AG08395 (cell line): ENCODE measurements around the gene MISP.

ENCODE experiments used
- DNase-seq: peaks from one replicate; pipeline ENCODE4 v3.0.0; 2012; ENCODE audit warnings: mixed read lengths, low spot score

The MISP gene

DNA sequence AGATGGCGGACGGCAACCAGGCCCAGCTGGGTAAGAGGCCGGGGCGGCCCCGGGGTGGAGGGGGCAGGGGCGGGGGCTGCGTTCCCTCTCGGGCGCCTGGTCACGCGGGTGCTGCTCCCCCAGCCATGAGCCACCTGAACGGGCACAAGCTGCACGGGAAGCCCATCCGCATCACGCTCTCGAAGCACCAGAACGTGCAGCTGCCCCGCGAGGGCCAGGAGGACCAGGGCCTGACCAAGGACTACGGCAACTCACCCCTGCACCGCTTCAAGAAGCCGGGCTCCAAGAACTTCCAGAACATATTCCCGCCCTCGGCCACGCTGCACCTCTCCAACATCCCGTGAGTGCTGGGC is 57.5 kb downstream of the MISP start:
- DNase-seq: no peak

DNA sequence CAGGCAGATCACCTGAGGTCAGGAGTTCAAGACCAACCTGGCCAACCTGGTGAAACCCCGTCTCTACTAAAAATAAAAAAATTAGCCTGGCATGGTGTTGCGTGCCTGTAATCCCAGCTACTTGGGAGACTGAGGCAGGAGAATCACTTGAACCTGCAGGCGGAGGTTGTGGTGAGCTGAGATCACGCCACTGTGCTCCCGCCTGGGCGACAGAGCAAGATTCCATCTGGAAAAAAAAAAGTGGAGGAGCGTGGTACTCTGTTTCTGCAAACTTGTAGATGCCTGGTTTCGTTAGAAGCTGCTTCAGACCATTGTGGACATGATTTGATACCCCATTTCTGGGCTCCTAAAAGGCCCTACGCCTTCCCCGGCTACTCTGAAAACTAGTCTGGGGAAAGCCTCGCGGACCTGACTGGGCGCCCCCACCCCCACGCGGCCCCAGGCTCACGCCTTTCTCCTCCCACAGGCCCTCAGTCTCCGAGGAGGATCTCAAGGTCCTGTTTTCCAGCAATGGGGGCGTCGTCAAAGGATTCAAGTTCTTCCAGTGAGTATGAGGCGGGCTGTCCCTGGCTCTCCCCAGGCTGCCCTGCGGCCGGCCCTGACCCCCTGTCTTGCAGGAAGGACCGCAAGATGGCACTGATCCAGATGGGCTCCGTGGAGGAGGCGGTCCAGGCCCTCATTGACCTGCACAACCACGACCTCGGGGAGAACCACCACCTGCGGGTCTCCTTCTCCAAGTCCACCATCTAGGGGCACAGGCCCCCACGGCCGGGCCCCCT is 59.4 kb downstream of the MISP start:
- DNase-seq: no peak

DNA sequence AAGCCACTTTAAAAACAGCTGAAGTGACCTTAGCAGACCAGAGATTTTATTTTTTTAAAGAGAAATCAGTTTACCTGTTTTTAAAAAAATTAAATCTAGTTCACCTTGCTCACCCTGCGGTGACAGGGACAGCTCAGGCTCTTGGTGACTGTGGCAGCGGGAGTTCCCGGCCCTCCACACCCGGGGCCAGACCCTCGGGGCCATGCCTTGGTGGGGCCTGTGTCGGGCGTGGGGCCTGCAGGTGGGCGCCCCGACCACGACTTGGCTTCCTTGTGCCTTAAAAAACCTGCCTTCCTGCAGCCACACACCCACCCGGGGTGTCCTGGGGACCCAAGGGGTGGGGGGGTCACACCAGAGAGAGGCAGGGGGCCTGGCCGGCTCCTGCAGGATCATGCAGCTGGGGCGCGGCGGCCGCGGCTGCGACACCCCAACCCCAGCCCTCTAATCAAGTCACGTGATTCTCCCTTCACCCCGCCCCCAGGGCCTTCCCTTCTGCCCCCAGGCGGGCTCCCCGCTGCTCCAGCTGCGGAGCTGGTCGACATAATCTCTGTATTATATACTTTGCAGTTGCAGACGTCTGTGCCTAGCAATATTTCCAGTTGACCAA is 60.1 kb downstream of the MISP start:
- DNase-seq: no peak

DNA sequence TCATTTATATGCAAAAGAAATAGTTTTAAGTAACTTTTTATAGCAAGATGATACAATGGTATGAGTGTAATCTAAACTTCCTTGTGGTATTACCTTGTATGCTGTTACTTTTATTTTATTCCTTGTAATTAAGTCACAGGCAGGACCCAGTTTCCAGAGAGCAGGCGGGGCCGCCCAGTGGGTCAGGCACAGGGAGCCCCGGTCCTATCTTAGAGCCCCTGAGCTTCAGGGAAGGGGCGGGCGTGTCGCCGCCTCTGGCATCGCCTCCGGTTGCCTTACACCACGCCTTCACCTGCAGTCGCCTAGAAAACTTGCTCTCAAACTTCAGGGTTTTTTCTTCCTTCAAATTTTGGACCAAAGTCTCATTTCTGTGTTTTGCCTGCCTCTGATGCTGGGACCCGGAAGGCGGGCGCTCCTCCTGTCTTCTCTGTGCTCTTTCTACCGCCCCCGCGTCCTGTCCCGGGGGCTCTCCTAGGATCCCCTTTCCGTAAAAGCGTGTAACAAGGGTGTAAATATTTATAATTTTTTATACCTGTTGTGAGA is 60.7 kb downstream of the MISP start:
- DNase-seq: no peak

DNA sequence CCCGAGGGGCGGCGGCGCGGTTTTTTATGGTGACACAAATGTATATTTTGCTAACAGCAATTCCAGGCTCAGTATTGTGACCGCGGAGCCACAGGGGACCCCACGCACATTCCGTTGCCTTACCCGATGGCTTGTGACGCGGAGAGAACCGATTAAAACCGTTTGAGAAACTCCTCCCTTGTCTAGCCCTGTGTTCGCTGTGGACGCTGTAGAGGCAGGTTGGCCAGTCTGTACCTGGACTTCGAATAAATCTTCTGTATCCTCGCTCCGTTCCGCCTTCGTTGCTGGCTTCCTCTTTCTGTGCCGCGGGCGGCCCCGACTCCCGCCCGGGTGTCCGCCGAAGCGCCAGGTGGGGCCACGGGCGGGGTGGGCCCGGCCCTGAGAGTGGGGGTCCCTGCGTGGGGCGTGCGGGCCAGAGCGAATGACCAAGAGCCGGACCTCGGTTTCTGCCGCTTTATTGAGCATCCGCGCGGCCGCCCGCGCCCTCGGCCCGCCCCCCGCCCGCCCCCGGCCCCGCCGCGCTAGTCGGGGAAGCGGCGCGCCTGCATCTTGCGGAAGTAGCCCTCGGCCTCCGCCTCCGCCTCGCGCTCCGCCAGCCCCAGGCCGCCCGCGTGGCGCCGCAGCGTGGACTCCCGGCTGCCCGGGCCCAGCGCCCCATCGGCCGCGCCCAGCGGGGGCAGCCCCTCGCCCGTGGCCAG is 61.3 kb downstream of the MISP start:
- DNase-seq: no peak

DNA sequence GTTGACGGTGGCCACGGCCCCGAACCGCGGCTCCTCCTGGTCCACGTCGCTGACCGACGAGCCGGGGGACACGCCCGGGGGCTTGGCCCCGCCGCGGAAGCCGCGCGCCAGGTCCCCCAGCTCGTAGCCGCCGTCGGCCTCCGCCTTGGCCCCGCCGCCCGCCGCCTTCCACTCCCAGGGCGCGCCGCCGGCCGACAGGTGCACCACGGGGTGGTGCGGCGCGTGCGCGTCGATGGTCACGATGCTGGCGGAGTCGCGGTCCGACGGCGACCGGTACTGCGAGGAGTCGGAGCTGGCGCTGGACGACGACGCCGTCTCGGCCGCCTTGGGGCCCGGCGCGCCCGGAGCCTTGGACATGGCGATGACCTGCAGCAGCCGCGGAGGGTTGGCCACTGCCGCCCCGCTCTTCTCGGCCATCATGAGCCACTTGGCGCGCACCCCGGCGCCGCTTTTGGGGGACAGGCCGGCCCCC is 61.9 kb downstream of the MISP start:
- no peak for DNase-seq

DNA sequence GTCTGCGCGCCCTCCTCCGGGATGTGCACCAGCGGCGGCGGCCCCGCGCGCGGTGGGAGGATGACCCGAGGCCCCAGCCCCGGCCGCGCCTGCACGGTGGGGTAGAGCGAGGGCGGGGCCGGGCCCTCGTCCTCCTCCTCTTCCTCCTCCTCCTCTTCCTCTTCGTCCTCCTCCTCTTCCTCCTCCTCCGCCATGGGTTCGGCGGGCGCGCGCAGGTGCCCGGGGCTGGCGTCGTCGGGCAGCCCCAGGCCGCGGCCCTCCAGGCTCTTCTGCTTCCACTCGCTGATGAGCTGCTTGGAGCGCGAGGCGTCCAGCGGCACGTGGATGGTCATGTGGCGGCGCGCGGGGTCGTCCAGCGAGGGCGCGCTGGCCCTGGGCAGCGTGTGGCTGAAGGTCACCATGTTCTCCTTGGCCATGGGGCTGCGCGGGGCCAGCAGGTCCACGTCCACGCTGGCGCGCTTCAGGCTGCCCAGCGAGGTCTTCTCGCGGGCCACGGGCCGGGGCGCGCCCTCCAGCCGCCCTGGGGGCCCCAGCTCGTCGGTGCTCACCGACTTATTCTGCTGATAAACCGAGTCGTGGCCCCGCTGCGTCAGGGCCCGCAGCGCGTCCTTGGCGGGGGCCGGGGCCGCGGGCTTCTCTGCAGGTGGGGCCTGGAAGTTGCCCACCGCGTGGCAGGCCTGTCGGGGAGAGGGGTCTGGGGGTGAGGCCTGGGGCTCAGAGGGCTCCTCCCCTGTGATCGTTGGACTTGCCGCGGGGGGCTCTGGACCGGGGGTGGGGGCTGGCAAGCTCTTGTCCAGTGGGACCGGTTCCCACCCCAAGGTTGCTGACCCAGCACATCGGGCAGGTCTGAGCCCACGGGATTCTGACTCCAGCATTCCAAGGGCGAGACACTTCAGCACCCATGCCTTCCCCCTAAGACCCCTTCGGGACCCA is 62.6 kb downstream of the MISP start:
- no peak for DNase-seq
